NCI-H2029 (cell line): ENCODE results near the gene GSG1L.

ENCODE experiments used
- DNase-seq: peaks from one replicate; lab custom pipeline; 2025; lab: John Stamatoyannopoulos, UW

Gene GSG1L

GRCh38 chr16:27847030-27847550 lies 216.4 kb downstream of the GSG1L start:
- no peak for DNase-seq

GRCh38 chr16:27844826-27845225 lies 218.7 kb downstream of the GSG1L start:
- no peak for DNase-seq

- no peak for DNase-seq
These were observed 219.7 kb downstream of the GSG1L start for GRCh38 chr16:27843800-27844199.

- no peak for DNase-seq
These were observed 221.6 kb downstream of the GSG1L start for GRCh38 chr16:27841911-27842310.

GRCh38 chr16:27841061-27841801 lies 222.3 kb downstream of the GSG1L start:
- no peak for DNase-seq

GRCh38 chr16:27840311-27841060 lies 223.0 kb downstream of the GSG1L start:
- DNase-seq: no peak

GRCh38 chr16:27839419-27839818 lies 224.1 kb downstream of the GSG1L start:
- no peak for DNase-seq

GRCh38 chr16:27838536-27839175 lies 224.9 kb downstream of the GSG1L start:
- no peak for DNase-seq

- DNase-seq: no peak
These were observed 233.5 kb downstream of the GSG1L start for GRCh38 chr16:27829975-27830374.

- DNase-seq: no peak
These were observed 234.8 kb downstream of the GSG1L start for GRCh38 chr16:27828671-27829070.

- DNase-seq: no peak
These were observed 235.7 kb downstream of the GSG1L start for GRCh38 chr16:27827765-27828164.

GRCh38 chr16:27826893-27827289 lies 236.6 kb downstream of the GSG1L start:
- DNase-seq: no peak

GRCh38 chr16:27826081-27826892 lies 237.2 kb downstream of the GSG1L start:
- DNase-seq: no peak

GRCh38 chr16:27824786-27825185 lies 238.7 kb downstream of the GSG1L start:
- no peak for DNase-seq

GRCh38 chr16:27824006-27824405 lies 239.5 kb downstream of the GSG1L start:
- DNase-seq: no peak

GRCh38 chr16:27823421-27823820 lies 240.1 kb downstream of the GSG1L start:
- DNase-seq: no peak

GRCh38 chr16:27822996-27823395 lies 240.5 kb downstream of the GSG1L start:
- no peak for DNase-seq

- no peak for DNase-seq
These were observed 241.0 kb downstream of the GSG1L start for GRCh38 chr16:27822529-27822928.

- no peak for DNase-seq
These were observed 242.7 kb downstream of the GSG1L start for GRCh38 chr16:27820646-27821345.

GRCh38 chr16:27819881-27820610 lies 243.5 kb downstream of the GSG1L start:
- no peak for DNase-seq

- no peak for DNase-seq
These were observed 244.2 kb downstream of the GSG1L start for GRCh38 chr16:27819356-27819755.
